IPS-NIHi7 (cell line): ENCODE measurements around the gene GPR37.

ENCODE experiments used
- DNase-seq: peaks from one replicate; pipeline ENCODE4 v3.0.0; 2012; ENCODE audit warnings: mixed read lengths; ENCODE audit errors: extremely low spot score

GPR37 gene, protein sequence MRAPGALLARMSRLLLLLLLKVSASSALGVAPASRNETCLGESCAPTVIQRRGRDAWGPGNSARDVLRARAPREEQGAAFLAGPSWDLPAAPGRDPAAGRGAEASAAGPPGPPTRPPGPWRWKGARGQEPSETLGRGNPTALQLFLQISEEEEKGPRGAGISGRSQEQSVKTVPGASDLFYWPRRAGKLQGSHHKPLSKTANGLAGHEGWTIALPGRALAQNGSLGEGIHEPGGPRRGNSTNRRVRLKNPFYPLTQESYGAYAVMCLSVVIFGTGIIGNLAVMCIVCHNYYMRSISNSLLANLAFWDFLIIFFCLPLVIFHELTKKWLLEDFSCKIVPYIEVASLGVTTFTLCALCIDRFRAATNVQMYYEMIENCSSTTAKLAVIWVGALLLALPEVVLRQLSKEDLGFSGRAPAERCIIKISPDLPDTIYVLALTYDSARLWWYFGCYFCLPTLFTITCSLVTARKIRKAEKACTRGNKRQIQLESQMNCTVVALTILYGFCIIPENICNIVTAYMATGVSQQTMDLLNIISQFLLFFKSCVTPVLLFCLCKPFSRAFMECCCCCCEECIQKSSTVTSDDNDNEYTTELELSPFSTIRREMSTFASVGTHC

DNA sequence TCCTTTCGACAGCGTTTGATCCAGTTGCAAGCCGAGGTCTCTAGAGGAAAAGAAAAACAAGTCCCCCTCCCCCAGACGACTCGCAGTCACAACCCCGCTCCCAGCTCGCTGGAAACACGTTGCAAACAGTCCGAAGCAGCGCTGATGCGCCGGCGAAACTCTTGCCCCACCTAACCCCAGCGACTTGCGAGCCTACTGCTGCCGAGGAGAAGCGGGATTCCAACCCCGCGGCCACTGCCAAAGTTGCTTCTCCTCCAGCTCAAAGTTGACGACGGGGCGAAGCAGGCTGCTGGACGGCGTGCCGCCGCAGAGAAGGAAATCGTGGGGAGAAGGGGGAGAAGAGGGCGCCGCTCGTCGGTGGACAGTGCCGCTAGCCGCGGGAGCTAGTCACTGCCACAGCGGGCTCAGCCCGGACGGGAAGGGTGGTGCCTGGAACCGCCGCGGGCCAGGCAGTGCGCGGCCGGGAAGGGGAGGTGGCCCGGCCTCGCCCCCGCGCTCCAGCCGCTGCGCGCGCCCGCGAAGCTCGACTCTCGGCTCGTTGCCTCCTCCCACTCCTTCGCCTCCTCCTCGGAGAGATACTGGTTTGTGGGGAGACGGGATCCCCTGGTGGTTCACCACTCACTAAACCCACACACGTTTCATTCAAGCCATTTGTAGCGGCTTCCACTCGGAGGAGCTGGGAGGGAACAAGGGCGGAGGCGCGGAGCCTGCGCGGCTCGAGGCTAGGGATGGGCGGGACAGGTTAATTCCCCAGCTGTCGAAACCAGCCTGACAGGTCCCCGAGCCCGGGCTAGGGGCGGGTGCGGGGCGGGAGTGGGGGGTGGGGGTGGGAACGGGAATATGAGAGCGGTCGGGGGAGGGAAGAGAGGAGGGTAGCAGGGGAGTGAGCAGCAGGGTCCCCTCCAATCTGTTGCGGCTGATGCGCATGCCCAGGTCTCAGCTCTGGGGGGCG is at the start of gene GPR37:
Gene GPR37 (minus strand): TSS at position 392 of the 952 bp plus-strand sequence. CDS start 816 bp downstream, outside the sequence.
- peak; percentile 90 for DNase-seq

DNA sequence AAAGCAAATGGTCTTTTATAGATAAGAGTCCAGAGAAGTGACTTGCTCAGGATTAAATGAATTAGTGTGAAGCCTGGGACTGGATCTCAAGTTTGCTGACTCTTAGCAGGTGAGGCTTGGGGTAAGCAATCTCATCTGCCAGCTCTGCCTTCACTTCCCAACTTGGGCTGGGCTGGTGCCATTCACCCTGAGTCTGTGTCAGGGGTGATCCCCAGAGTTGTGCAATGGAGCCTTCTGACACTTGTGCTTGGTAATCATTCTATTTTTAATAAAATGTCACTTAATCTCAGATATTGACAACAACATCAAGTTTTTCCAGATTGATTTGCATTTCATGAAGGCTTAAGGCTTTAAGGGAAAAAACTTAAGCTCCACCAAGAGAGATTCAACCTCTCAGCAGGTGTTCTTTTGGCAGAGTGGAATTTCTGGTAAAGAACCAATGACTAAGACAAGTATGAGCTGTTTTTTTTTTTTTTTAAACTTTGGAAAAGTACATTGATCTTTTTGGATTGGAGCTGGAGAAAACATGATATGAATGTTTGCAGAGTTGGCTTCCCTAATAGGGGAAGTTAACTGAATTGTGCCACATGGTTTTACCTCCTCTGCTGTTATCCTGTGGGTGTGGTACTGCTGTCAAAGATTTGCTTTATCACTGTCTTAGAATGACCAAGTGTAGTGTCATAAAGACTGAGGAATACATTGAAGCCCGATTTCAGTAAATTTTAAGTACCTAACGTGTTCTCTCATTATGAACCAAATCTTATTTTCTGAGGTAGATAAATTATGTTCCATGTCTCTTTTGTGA is 48.6 kb upstream of the GPR37 start:
- no peak for DNase-seq

DNA sequence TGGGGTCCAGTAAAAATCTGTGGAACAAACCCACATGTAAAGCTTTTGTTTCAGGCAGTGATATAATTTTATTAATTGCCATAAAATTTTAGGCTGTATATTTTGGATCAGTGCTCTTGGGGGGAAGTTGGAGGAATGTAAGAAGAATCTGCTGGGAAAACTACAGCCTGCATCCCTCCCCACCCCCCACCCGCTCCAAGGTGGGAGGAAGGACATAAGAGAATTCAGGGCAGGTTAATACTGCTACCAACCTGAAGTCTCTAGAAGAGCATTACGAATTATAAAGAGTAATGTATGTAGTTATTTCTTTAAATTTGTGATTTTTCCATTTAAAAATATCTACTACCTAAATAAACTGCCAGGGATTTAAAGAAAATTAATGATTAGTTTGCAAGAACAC is 47.2 kb upstream of the GPR37 start:
- no peak for DNase-seq

DNA sequence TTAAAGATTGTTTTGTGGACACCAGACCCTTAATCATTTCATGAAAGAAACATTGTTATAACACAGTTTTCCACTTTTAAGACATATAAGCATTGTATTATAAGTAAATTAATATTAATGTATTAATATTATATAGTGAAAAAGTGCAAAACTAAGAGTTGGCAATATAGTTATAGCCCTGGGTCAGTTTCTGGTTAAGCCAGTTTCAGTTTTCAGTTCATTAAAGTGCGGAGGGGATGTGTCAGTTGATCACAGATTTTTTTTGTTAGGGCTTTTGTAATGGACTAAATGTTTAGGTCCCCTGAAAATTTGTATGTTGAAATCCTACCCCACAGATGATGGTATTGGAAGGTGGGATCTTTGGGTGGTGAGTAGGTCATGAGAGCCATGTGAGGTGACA is 45.7 kb upstream of the GPR37 start:
- DNase-seq, result no peak

DNA sequence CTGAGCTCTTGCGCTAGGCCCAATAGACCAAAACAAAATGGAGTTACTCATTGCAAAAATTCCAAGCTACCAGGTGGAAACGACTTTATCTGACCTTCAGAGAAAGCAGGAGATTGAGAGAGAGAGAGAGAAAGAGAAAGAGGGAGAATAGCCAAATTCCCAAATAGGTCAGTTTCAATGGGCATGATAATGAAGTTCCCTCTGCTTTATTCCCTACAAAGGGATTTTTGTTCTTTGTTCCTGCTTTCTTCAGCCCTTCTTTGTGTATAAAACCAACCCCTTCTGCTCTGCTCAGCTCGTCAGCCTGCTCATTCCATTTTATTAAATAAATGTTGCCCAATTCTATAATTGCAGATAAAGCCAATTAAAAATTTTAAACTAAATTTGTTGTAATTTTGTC is 45.0 kb upstream of the GPR37 start:
- no peak for DNase-seq

DNA sequence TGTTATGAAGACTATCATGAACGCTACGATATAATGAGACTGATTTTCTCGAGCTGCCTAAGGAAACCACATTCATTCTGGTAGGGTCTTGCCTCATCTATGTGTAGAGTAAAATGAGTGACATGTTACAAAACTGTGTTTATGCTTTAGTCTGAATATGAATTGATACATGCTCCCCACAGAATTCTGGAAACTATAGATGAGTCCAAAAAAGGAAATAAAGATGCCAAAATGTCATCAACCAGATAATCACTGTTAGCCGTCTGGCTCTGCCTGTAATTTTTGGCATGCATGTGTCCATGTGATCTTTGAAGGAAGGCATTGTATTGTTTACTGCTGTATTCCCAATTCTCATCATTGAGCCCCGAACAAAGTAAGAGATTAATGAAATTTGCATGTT is 42.6 kb upstream of the GPR37 start:
- DNase-seq, result no peak

DNA sequence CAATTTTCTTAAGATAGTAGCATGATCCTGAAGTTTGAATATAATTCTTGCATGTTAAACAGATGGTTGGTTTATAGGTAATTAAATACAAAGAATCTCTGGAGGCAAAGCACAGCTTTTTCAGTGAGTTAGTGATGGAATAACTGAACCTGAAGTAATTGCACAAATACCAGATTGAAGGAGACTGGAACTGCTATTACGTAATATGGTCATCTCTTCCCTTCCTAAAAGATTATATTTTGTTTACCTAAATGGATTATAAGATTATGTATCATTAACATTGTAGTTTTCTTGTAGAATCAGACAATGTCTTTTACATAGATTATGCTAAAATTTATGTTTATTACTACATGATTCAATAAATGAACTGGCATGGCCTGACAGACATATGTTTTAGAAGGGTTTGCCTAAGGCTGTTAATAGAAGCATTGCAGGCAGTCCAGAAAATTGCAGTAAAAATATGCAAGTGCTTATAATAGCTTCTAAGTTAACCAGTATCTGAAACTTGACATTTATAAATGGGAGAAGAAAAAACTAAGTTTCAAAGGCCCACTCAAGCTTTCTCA is 35.8 kb upstream of the GPR37 start:
- no peak for DNase-seq

DNA sequence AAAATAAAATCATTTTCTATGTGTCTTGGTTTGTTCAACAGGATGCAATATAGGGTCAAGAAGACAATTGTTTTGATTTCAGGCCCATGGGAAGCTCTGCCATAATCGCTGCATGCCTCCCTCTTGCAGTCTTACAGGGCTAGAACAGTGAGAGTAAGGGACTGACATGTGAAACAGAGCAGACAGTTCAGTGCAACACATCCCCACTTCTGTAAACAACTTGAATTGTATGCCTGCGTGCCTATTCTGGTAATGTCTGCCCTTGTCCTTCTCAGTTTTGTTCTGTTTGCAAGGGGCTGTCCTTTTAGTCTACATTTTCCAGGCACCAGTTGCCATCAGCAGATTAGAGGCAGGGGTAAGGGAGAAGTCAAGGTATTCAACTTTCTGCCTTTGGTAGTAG is 34.8 kb upstream of the GPR37 start:
- no peak for DNase-seq

DNA sequence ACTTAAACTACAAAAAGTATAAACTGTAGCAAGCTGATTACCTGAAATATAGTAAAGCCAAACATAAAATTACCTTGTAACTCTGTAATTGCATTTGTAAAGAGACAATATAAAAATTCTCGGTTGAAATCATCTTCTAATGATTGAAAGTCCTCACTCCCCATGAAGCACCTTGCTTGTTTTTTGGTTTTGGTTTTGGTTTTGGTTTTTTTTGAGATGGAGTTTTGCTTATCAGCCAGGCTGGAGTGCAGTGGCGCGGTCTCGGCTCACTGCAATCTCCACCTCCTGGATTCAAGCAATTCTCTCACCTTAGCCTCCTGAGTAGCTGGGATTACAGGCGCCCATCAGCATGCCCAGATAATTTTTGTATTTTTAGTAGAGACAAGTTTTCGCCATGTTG is 33.9 kb upstream of the GPR37 start:
- no peak for DNase-seq

DNA sequence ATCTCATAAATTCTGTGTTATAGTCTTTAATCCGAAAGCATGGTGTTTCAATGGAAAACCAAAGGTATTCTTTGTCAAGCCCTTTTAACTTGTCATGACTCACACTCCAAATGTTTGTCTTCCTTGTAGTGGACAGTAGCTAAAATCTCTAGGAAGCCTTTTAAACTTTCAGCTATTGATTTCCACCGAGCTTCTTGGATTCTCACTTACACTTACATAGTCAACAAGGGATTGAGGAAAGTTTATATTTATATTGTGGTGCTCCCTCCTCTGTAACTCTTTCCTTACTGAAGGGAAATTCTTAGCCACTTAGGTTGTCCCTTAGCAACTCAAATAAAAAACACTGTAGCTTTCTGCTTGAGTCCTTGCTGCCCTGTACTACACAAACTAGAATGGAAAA is 31.2 kb upstream of the GPR37 start:
- DNase-seq, result no peak

DNA sequence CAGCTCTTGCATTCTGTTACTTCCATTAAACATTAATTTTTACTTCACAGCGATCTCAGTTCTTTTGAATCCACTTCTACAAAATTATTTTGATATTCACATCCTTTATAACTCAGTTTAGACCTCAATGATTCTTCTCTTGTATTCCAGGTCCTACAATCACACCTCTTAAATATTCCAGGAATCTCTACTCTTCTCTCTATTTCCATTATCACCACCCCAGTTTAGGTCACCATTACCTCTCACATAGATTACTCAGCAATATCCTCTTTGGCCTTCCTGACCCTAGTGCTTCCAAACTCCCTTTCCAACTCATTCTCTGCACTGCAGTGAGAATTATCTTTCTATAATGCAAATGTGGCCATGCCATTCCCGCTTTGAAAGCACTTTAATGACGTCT is 27.1 kb upstream of the GPR37 start:
- no peak for DNase-seq

DNA sequence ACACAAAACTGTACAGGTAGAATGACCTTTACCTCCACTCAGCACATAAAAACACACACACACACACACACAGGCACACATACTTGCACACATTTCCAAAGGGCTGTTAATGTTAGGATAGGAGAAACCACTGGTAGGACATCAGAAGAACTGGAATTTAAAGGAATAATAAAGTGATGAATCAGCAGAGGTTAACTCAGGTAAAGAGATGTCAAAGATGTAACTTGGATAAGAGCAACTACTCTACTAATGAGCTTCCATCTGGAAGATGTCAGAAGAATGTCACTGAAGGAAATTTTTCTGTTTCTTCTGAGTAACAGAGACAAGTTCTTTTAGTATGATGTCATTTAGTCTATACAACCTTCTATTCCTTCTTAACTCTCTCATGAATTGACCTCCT is 26.4 kb upstream of the GPR37 start:
- DNase-seq, result no peak

DNA sequence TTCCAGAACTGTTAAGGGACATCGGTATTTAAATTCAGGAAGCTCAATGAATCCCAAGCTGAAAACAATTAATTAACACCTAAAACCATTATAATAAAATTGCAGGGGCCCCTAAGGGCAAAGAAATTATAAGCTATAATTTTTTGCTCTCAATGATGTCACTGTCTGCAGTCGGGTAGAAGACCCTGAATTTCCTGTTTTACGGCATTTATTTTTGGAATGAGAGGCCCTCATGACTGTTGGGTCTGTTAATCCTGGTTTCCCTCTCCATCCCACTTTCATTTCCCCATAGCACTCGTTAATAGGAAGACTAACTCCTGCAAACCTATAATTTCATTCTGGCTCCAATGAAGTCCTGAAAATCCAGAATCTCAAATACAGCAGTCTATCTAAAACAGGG is 25.8 kb upstream of the GPR37 start:
- DNase-seq, result no peak

DNA sequence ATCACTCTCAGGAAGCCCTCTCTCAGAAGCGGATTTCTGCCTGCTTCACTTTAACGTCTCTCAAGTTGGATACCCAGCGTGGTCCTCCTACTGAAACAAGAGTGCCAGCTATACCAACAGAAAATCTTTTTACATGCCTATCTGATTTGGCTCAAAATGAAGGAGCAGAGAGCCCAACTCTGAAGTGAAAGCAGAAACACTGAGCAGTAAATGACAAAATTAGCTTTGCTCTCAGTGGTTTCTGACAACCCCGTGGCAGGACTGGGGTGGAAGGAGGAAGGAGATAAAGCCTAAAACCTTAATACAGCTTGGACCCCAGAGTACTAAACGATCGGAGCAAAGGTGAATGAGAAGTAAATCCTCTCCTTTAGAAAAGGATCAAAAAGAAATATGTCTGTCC is 25.1 kb upstream of the GPR37 start:
- DNase-seq, result no peak

DNA sequence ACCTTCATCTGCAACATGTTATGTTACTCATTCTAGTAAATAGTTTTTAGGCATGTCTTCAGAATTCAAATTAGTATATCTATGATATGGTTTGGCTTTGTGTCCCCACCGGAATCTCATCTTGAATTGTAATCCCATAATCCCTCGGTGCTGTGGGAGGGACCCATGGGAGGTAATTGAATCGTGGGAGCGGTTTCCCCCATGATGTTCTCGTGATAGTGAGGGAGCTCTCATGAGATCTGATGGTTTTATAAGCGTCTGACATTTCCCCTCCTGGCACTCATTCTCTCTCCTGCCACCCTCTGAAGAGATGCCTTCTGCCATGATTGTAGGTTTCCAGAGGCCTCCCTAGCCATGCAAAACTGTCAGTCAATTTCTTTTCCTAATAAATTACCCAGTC is 20.4 kb upstream of the GPR37 start:
- no peak for DNase-seq

DNA sequence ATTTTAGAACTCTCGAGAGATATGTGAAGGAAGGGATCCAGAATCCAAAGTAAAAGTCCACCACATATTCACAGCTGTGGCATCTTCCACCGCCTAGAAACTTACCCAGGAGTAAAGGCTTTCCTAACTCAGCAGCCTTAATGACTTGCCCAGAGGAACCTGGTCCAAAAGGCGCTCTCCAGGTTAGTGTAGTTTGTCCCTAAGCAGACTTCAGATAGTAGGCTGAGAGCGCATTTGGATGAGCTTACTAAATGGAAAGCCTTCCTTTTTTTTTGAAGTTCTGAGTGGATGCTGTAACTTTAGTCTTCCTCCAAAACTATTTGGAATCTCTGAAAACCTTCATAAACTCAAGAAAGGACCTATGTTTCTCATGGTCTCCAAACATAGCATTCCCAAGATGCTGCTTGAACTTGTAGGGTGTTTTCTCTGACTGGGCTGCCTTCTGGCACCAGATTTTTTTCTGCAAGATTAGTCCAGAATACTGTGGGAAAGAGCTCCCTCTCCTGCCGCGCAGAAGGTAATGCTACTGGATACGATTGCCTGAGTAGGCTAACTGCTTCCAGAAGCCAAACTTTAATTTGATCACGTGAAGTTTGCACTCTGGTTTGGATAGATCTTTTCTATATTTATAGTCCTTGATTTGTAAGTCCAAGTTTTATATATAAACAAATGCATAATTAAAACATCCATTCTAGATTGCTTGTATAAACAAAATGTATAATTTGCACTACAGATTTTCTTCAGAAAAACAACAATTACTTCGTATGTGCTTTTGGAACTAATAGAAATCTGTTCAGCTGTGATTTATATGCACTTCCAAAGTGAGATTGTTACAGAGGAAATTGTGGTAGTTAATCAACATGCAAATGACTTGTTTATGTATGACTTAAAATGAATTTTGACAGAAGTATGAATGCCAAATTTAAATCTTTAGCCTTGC is 19.6 kb upstream of the GPR37 start:
- DNase-seq, result peak; percentile 65

DNA sequence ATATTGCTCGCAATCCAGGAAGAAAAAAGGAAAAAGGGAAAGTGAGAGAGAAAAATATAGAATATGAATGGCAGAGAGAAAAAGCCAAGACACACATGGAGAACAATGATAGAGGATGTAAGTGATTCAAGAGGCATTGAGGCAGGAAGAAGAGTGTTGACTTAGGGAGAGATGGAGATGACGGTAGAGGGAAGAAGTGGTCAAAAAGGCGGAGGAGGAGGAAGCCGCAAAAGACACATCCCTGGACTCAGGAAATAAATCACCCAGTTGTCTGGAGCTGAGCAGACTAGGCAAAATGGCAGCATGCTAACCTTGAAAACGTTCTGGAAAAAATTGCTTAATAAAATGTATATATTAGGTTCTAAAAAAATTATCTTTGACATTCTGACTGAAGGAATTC is 17.7 kb upstream of the GPR37 start:
- no peak for DNase-seq

DNA sequence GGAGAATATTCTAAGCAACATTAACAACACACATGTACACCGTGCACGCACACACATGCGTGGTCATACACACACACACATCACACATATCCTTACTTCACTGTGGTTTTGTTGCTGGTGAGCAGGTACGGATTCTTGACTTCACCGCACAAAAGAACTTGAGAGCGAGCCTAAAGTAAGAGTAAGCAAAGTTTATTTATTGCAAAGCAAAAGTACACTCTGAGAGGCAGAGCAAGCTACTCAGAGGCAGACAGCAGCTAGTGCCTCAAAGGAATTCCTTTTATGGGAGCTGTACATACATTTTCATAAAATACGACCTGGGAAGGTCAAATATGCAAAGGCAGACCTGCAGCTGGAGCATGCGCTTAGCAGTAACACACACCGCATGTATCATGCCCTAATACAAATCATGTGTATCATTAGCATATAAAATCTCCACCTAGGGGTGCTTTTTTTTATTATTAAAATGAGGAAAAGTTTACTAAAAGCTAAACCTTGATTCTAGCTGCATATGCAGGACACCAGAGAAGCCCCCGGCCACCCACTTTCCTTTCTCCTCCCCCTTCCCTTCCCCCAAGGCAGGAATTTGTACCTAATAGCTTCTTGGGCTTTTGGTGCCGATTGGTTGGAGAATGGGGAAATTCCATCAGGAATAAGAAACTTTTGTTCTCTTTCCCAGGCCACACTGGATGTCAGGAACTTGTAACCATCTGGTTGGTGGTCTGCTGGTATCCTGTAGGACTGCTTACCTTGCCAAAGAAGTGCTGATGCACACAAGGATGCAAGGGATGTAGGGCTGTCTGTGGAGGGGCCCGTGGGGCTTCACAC is 16.5 kb upstream of the GPR37 start:
- DNase-seq, result peak; percentile 26

DNA sequence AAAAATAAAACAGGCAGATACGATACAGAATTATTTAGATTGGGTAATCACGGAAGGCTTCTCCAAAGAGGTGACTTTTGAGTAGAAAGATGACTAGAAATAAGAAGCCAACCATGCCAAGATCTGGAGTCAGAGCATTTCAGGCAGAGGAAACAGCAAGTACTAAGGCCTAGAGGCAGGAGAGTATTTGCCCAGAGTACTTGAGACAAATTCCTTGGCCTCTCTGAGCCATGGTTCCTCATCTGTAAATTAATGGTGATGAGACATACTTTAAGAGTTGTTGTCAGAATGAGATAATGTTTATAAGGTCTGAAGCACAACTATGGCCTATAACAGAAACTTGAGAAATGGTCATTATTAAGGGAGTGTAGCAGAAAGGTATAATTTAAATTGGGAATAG is 15.8 kb upstream of the GPR37 start:
- no peak for DNase-seq
